GM10266 (cell line): ENCODE data around the gene PRKAG1.

Source experiments
- DNase-seq: peaks from one replicate; pipeline ENCODE4 v3.0.0; 2012; ENCODE audit errors: extremely low spot score
- CTCF ChIP-seq: IDR thresholded peaks from 2 replicates; pipeline ENCODE4 v1.5.1; 2012; ENCODE audit warnings: mild to moderate bottlenecking, low read depth; ENCODE audit not compliant: control insufficient read depth, insufficient read depth; ENCODE audit errors: missing control alignments

The PRKAG1 gene

GRCh38 chr12:48994224-48995085 is 24.1 kb downstream of the PRKAG1 start:
- peak; percentile 18 for DNase-seq
- TF ChIP-seq CTCF = no peak

- DNase-seq = peak; percentile 11
- TF ChIP-seq CTCF = no peak
Measured at GRCh38 chr12:48993787-48994186, 24.8 kb downstream of the PRKAG1 start.

- DNase-seq = no peak
- TF ChIP-seq CTCF = no peak
Measured at GRCh38 chr12:48991247-48992050, 27.1 kb downstream of the PRKAG1 start.

- TF ChIP-seq CTCF = no peak
- DNase-seq = no peak
Measured at GRCh38 chr12:48990552-48990951, 28.0 kb downstream of the PRKAG1 start.

GRCh38 chr12:48988030-48988649 is 30.4 kb downstream of the PRKAG1 start:
- TF ChIP-seq CTCF = peak; percentile 91
- DNase-seq = peak; percentile 86

- TF ChIP-seq CTCF = no peak
- no peak for DNase-seq
Measured at GRCh38 chr12:48986720-48987291, 31.8 kb downstream of the PRKAG1 start.

- DNase-seq = no peak
- no peak for TF ChIP-seq CTCF
Measured at GRCh38 chr12:48985901-48986300, 32.7 kb downstream of the PRKAG1 start.
